ENCODE measurements around the gene PRG2.
"Not testable (repeated sequence)": the region's sequence is repeated elsewhere in the genome, so short reads cannot be mapped to it uniquely, and the experiment has no call there.

PRG2 gene

DNA sequence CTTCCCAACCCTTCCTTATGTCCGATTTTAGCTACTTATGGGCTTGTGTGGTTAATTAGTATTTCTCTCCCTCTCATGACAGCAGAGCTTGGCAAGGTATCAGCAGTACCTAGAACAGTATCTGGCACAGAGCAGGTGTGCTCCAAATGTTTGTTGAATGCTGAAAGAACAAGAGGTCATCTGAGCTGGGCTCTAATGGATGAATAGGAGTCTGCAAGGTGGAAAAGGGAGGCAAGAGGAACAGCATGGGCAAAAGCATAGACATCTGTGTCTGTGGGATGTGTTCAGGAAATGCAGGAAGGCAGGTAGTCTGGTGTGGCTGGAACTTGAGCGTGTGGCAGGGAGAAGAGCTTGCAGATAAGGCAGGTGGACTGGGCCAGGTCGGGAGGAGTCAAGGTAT lies 28.5 kb downstream of the PRG2 start:
- H3K4me1 ChIP-seq (ENCODE audit: control insufficient read depth in 1 of 2, insufficient read depth in 1 of 2, low read depth in 1 of 2, low read length in 1 of 2) = no peaks in the 10 kb centered on the region
- H3K27ac ChIP-seq = no peak overlapping the region
- H3K4me3 ChIP-seq (ENCODE audit: low read depth in 1 of 2, low read length in 1 of 2) = no peak overlapping the region
- H3K9me3 ChIP-seq = no peaks in the 10 kb centered on the region
- no peaks in the 10 kb centered on the region for H3K27me3 ChIP-seq
- TF ChIP-seq, protein P1, sequence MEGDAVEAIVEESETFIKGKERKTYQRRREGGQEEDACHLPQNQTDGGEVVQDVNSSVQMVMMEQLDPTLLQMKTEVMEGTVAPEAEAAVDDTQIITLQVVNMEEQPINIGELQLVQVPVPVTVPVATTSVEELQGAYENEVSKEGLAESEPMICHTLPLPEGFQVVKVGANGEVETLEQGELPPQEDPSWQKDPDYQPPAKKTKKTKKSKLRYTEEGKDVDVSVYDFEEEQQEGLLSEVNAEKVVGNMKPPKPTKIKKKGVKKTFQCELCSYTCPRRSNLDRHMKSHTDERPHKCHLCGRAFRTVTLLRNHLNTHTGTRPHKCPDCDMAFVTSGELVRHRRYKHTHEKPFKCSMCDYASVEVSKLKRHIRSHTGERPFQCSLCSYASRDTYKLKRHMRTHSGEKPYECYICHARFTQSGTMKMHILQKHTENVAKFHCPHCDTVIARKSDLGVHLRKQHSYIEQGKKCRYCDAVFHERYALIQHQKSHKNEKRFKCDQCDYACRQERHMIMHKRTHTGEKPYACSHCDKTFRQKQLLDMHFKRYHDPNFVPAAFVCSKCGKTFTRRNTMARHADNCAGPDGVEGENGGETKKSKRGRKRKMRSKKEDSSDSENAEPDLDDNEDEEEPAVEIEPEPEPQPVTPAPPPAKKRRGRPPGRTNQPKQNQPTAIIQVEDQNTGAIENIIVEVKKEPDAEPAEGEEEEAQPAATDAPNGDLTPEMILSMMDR (IDR thresholded peaks at IDR 0.05) = no peak
- H3K36me3 ChIP-seq = no peaks in the 10 kb centered on the region

DNA sequence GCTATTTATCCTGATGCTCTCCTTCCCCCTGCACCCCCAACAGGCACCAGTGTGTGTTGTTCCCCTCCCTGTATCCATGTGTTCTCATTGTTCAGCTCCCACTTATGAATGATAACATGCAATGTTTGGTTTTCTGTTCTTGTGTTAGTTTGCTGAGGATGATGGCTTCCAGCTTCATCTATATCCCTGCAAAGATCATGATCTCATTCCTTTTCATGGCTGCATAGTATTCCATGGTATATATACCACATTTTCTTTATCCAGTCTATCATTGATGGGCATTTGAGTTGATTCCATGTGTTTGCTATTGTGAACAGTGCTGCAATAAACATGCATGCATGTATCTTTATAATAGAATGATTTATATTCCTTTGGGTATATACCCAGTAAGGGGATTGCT lies 29.0 kb downstream of the PRG2 start:
- not testable (repeated sequence) for H3K4me1 ChIP-seq (ENCODE audit: control insufficient read depth in 1 of 2, insufficient read depth in 1 of 2, low read depth in 1 of 2, low read length in 1 of 2); H3K27me3 ChIP-seq

DNA sequence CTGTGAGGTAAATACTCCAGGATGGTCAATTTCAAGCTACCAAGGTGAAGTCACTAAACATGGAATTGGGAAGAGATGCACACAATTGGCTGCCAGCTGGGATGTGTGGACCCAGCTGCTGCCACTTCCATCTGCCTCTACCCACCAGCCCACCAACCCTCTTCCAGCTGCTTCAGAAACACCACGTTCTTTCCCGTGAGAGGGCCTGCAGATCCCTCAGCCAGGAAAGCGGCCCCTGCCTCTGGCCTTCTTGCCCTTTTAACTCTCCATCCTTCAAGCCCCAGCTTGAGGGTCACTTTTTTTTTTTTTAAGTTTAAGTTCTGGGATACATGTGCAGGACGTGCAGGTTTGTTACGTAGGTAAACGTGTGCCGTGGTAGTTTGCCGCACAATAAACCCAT lies 29.5 kb downstream of the PRG2 start:
- no peak overlapping the region for H3K27ac ChIP-seq
- TF ChIP-seq, protein P1 (IDR thresholded peaks at IDR 0.05) = no peak
- H3K27me3 ChIP-seq = no peaks in the 10 kb centered on the region
- H3K9me3 ChIP-seq = no peaks in the 10 kb centered on the region
- peaks cover 0 to 3% of the 10 kb centered on the region in 2 experiments for H3K4me1 ChIP-seq (ENCODE audit: control insufficient read depth in 1 of 2, insufficient read depth in 1 of 2, low read depth in 1 of 2, low read length in 1 of 2)
- no peak overlapping the region for H3K4me3 ChIP-seq (ENCODE audit: low read depth in 1 of 2, low read length in 1 of 2)
- no peaks in the 10 kb centered on the region for H3K36me3 ChIP-seq

More for the DNA sequence above, 29.0 kb downstream of the PRG2 start:
- not testable (repeated sequence) for H3K27ac ChIP-seq; H3K4me3 ChIP-seq (ENCODE audit: low read depth in 1 of 2, low read length in 1 of 2); H3K9me3 ChIP-seq; H3K36me3 ChIP-seq

DNA sequence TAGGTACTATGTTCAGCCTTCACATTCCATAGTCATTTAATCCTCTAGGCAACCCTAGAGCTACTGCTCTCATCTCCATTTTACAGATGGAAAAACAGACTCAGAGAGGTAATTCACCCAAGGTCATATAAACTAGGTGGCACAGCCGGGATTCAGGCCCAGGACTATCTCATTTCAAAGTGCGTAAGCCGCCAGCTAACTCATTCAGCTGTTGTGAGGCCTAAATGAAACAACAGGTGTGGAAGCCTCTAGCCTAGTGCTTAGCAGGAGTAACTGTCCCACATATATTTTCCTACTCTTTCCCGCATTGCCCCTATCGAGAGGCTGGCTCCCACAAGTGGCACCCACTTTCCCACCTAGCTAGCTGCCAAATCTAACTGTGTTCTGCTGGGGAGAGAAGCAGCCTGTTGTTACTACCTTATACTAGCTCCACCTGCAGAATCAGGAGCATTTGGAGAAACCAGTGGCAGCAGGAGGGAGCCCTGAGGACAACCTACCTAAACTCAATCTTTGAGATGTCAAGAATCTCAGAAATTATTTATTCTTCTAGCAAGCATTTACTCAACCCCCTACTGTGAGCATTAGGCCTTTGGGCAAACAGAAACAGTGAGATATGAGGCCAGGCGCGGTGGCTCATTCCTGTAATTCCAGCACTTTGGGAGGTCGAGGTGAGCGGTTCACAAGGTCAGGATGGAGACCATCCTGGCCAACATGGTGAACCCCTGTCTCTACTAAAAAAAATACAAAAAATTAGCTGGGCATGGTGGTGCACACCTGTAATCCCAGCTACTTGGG lies 30.4 kb downstream of the PRG2 start:
- Histone ChIP-seq H3K27ac (no peak overlapping the region), H3K9me3 (no peaks in the 10 kb centered on the region), H3K27me3 (no peaks in the 10 kb centered on the region), H3K36me3 (no peaks in the 10 kb centered on the region), H3K4me1 (ENCODE audit: control insufficient read depth in 1 of 2, insufficient read depth in 1 of 2, low read depth in 1 of 2, low read length in 1 of 2) (peaks cover 0 to 6% of the 10 kb centered on the region in 2 experiments), H3K4me3 (ENCODE audit: low read depth in 1 of 2, low read length in 1 of 2) (no peak overlapping the region)
- TF ChIP-seq, protein P1 (IDR thresholded peaks at IDR 0.05) = no peak

DNA sequence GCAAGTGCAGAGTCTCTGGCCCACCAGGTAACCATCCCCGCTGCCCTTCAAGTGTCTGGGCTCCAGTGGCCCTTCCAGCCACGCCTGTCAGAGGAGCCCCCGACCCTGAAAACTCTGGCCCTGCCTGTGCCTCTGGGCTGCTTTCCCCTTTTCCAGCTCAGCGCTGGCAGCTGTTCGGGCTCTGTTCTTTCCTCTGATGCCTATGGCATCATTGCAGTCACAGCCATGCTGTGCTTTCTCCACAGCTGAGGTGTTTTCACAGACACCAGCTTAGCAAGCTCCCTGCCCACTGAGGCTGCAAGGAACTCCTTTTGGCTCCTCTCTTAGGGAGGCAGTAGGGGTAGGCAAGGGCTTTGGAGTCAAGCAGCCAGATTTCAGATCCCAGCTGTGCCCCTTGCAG lies 31.1 kb downstream of the PRG2 start:
- no peak overlapping the region for H3K27ac ChIP-seq
- no peaks in the 10 kb centered on the region for H3K9me3 ChIP-seq
- no peak overlapping the region for H3K4me3 ChIP-seq (ENCODE audit: low read depth in 1 of 2, low read length in 1 of 2)
- TF ChIP-seq, protein P1 (IDR thresholded peaks at IDR 0.05) = no peak
- no peaks in the 10 kb centered on the region for H3K27me3 ChIP-seq
- no peaks in the 10 kb centered on the region for H3K36me3 ChIP-seq
- H3K4me1 ChIP-seq (ENCODE audit: control insufficient read depth in 1 of 2, insufficient read depth in 1 of 2, low read depth in 1 of 2, low read length in 1 of 2) = peaks cover 0 to 6% of the 10 kb centered on the region in 2 experiments

DNA sequence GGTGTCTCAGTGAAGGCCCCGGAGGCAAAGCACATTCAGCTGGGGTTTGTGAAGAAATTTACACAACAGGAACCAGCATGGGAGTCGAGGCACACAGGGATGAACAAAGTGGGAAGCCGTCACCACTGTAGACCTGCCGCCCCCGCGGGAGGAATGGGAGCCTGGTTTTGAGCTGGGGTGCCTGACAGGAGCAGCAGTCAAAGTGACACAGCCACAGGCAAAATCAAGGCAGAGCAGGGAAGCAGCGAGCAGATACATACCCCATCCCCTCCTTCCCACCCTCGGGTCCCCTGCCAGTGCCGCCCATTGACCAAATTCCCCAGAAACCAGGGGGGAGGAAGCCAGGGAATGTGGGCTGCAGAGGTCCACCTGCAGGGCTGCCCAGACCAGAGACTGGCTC lies 31.5 kb downstream of the PRG2 start:
- no peak overlapping the region for H3K4me3 ChIP-seq (ENCODE audit: low read depth in 1 of 2, low read length in 1 of 2)
- H3K9me3 ChIP-seq = no peaks in the 10 kb centered on the region
- no peaks in the 10 kb centered on the region for H3K27me3 ChIP-seq
- TF ChIP-seq, protein P1 (IDR thresholded peaks at IDR 0.05) = no peak
- H3K4me1 ChIP-seq (ENCODE audit: control insufficient read depth in 1 of 2, insufficient read depth in 1 of 2, low read depth in 1 of 2, low read length in 1 of 2) = peaks cover 0 to 6% of the 10 kb centered on the region in 2 experiments
- H3K36me3 ChIP-seq = no peaks in the 10 kb centered on the region
- no peak overlapping the region for H3K27ac ChIP-seq

Measured in neutrophil (primary cell).